ENCODE data around the gene PJA2.

The PJA2 gene

DNA sequence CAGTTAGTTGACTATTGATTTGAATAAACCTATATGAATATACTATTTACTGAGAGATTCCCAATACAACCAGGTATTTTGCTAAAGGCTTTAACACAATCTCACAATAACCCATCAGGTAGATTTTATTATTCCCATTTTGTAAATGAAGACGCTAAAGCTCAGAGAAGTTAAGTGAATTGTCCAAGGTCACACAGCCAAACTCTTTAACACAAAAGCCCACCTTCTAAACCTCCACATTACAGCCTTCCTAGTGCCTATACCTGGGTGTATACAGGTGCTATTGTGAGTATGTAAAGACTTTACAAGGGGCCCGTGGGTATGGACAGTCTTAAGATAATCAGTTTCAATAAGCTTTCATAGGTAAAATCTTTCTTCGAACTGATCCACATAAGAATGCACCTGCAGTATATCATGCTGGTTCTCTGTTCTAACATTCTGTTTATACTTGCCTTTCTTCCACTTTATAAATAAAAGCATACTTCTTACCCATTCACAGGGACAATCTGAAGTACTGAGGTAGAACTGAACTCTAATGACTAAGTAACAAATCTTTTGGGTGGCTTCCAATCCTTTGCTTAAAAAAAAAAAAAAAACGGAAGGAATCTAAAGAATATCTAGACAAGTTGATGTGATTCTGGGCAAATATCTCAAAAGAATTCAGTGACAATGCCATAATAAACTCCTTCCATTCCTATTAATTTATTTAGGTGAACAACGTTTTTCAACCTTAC is 59.1 kb downstream of the PJA2 start:
- no peak for DNase-seq (ENCODE audit: low spot score)

DNA sequence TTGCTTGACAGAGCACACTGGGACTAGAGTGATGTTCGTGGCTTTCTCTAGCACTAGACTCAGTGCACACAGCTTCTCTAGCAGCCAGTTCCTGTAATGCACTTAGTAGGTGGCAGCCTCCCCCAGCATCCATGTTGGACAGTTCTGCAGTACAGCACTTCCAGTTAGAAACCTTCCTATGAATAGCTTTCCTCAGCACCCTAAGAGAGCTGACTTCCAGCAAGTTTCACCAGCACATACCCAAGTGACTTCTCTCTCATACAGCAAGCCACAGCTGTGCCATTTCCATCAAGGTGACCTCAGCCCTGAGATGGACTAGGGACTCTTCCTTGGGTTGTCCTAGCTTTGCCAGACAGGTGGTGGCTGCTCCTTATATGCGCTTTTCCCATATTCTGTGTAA is 60.4 kb downstream of the PJA2 start:
- DNase-seq (ENCODE audit: low spot score) = no peak

DNA sequence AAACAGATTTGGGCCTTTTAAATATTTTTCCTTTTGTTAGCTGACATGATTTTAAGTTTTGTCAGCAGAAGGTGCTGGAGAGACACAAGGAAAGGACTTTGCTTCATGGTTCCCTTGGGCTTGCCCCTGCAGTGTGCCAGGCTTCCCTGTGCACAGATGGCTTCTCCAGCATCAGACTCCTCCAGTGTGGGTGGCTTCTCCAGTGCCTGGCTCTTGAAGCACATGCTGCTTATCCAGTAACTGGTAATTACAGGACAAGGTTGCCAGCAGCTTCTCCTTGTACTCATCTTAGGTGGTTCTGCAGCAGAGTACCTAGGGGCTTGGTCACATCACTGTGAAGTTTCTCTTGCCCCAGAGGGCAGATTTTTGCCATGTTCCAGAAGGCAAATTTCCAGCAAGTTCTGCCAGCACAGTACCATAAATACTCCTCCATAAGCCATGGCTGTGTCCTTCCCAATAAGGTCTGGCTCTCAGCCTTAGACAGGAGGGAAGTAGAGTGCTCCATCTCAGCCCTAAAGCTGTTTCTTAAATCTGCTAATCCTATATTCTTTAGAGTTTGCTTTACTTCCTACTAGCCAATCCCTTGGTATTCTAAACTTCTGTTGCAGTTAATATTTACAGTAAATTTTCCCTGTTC is 62.4 kb downstream of the PJA2 start:
- DNase-seq (ENCODE audit: low spot score) = no peak

DNA sequence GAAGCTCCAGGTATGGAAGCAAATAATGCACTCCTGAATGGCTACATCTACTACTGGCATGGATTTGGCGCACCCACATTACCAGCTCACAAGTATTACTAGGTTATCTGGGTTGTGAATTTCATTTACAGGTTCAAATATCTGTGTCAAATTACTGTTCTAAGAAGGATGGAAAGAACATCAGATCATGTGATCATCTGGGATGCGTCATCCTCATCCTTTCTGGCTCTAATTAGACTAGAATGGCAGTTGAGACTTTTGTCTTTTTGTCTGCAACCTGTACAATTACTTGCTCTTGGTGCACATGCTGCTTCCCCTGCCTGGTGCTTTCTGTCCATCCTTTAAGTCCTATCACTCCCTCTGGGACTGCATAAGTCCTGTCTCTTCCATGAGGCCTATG is 64.1 kb downstream of the PJA2 start:
- DNase-seq (ENCODE audit: low spot score) = no peak

GRCh38 chr5:109340351-109340750 is 69.4 kb downstream of the PJA2 start:
- no peak for DNase-seq (ENCODE audit: low spot score)

- no peak for DNase-seq (ENCODE audit: low spot score)
Observed at GRCh38 chr5:109335114-109335513, 74.7 kb downstream of the PJA2 start.

DNA sequence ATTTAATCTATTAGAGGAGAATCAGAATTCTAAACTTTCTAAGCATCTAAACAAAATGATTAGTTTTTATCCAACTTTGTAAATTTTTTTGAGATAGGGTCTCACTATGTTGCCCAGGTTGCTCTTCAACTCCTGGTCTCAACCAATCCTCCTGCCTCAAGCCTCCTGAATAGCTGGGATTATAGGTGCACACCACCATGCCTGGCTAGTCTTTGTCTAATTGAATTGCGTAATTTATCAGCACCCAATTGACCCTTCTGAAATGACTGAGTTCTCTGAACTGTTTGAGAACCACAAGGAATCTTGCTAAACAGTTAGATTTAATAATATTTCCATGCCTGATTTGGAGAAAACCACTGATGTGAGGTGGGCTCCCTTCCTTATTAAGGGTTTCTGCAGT is 75.7 kb downstream of the PJA2 start:
- no peak for DNase-seq (ENCODE audit: low spot score)

DNA sequence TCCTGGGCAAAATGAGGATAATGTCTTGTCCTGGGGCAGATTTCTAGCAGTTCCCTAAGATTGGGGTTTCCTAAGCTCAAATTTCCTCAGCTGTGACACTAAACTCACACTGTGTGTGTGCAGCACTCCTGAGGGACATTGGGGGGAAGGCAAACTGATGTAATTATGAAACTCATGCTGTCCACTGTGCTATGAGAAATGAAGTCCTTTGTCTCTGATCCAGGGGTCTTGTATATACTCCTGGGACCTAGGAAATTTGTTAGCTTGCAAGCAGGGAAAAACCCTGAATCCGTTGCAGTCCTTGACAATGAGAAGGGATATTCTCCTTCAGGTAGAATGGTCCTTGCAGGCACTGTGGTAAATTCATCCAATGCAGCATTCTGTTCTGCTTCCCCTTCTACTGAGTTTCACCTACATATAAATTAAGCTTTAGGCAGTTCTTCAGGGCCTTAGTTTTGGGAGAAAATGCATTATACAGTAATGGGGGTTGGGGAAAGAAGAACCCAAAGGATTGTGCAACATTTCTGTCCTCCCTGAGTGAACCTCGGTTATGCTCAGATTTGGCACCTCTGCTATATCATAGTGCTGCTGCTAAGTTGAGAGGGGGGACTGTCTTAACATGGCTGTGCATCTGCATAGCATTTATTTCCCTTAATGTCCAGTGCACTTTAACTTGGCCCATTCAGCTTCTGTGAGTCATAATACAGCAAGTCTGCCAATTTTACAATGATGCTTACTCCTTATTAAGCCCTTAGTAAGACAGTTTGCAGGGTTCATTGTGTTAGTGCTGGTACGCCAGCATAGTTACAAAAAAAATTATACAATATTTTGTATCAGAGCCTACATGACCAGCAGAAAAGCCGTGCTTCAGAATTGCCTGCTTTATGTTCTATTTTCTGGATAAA is 80.2 kb downstream of the PJA2 start:
- no peak for DNase-seq (ENCODE audit: low spot score)

GRCh38 chr5:109328626-109329025 is 81.1 kb downstream of the PJA2 start:
- no peak for DNase-seq (ENCODE audit: low spot score)

- no peak for DNase-seq (ENCODE audit: low spot score)
Observed at GRCh38 chr5:109327570-109327969, 82.2 kb downstream of the PJA2 start.

GRCh38 chr5:109326919-109327318 is 82.9 kb downstream of the PJA2 start:
- DNase-seq (ENCODE audit: low spot score) = no peak

DNA sequence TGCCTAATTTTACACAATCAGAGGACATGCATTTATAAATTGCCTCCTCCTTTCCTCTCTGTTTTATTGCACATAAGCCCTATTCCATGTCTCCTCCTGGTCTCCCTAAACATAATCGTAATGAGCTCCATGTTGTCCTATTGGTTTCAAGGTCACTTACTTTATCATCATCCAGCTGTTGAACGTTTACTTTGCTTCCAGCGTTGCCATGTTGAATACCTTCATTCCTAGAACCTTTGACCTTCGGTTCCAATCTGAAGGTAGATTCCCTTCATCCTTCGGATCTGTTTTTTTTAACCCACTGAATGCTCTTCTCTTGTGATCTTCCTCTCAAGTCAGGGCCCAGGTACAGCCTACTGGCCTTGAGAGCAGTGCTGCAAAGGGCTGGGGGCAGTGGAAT is 84.3 kb downstream of the PJA2 start:
- no peak for DNase-seq (ENCODE audit: low spot score)

- no peak for DNase-seq (ENCODE audit: low spot score)
Observed at GRCh38 chr5:109324931-109325330, 84.8 kb downstream of the PJA2 start.

GRCh38 chr5:109324351-109324750 is 85.4 kb downstream of the PJA2 start:
- DNase-seq (ENCODE audit: low spot score) = no peak

DNA sequence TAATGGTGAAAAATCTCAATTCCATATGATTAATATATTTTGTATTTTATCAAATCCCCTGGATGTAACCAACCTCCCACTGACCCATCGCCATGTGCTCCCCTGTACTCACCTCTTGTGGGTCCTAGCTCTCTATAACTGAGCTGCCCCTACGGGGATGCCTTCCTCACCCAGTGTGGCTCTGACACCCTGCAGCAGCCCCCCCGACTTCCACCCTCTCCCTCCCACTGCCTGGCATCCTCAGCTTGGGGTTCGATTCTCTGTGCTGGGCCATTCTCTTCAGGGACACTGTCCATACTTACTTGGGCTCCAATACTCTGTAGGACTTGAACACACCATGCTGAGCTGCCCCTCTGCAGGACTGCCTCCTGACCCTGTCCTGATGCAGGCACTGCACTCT is 87.1 kb downstream of the PJA2 start:
- DNase-seq (ENCODE audit: low spot score) = no peak

DNA sequence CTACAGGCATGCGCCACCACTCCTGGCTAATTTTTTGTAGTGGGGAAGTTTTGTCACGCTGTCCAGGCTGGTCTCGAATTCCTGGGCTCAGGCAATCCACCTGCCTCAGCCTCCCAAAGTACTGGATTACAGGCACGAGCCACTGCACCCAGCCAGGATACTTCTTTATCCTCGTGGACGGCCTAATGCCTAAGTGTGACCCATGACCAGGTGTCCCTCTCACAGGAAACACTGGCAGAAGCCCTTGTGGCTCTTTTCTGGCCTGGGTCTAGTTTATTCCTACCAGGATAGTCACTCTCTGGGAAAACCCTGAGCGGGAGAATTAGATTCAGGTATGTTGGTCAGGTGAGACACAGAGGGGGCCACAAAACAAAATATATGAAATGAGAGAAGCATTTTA is 90.4 kb downstream of the PJA2 start:
- DNase-seq (ENCODE audit: low spot score) = no peak

DNA sequence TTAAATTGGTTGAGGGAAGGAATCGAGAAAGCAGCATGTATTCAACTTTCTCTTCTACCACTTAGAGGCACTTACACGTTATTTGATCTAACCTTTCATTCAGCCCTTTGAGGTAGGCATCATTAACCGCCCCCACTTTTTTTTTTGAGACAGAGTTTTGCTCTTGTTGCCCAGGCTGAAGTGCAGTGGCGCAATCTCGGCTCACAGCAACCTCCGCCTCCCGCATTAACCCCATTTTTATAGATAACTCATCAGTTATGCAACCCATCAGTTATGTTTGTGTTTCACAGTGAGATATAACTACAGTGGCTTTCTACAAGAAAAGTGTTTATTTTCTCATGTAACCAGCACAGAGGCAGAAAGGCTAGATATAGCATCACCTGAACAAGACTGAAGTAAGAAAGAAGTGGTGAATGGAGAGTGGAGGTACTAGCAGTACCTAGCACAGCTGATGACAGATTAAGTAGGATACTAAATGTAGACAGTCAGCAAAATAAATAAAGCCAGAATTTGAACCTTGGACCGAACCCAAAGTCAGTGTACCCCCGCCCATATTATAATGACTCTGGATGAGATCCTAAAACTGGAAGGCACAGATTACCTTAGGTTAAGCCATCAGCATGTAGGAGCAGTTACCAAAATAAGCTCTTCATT is 91.2 kb downstream of the PJA2 start:
- no peak for DNase-seq (ENCODE audit: low spot score)

- DNase-seq (ENCODE audit: low spot score) = no peak
Observed at GRCh38 chr5:109316634-109317033, 93.1 kb downstream of the PJA2 start.

GRCh38 chr5:109315245-109315644 is 94.5 kb downstream of the PJA2 start:
- DNase-seq (ENCODE audit: low spot score) = no peak

- DNase-seq (ENCODE audit: low spot score) = no peak
Observed at GRCh38 chr5:109313127-109313526, 96.6 kb downstream of the PJA2 start.

- no peak for DNase-seq (ENCODE audit: low spot score)
Observed at GRCh38 chr5:109312695-109313094, 97.1 kb downstream of the PJA2 start.

DNA sequence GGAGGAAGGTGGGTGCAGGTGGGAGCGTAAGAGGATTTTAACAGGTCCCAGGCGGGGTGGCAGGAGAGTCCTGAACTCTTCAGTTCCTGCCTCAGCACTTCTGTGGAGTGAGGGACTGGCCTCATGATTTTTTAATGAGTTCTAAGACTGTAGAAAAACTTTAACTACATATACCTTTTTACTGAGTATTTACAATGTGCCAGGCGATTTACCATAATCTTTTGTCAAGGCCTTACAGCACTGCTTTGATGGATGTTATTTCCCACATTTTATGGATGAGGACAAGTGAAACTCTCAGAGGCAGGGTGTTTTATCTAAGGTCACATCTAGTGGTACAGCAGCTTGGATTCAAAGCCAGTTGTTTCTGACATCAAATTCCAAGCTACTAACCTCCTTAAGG is 99.5 kb downstream of the PJA2 start:
- no peak for DNase-seq (ENCODE audit: low spot score)

Data from hematopoietic multipotent progenitor cell treated with erythropoietin and hydrocortisone succinate and interleukin-3 and kit ligand, for 15 days (in vitro differentiated cells).